GM21423 (cell line): ENCODE measurements around the gene KRTAP22-1.

Experiments
- ATAC-seq: cut with Tn5 transposase; IDR thresholded peaks from one replicate; pipeline ENCODE4 v1.9.1; 2021; ENCODE audit warnings: mild to moderate bottlenecking, moderate library complexity; ENCODE audit not compliant: unreplicated experiment

The KRTAP22-1 gene

DNA sequence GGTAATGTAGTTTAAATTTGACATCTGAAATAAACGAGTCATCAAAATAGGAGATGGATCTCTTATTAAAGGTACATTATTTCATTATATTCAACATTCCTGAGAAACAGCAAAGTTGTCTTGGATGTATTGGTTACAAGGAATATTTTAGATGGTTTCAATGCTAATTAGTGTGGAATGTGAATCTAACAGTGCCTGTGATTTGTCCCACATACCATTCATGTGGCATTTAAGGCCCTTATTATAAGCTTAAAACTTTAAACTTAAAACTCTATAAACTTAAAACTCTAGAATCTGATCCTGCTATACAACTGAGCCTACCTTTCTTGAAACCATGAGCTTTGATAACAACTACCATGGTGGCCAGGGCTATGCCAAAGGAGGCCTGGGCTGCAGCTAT lies at the start of gene KRTAP22-1:
KRTAP22-1 (plus strand) TSS at position 301 of the 400 bp plus-strand sequence.
- no peak for ATAC-seq

DNA sequence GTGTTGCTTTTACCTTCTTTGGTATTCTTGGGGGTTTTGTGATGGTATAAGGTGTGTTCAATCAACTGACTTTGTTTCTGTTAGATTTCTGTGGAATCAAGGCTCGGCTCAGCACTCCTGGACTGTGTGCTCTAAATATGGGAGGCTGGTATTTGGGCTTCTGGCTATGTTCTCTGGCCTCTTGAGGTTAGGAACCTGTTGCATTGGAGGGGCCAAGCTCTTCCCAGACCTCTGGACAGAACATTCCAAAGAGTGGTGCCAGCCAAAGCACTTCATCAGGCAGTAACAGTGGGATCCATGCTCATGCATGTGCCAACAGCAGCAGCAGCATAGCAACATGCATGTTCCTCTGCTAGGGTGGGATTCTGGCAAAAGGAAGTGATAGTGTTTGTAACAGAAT lies 48.1 kb upstream of the KRTAP22-1 start:
- no peak for ATAC-seq

GRCh38 chr21:30555095-30555494 lies 45.8 kb upstream of the KRTAP22-1 start:
- no peak for ATAC-seq

DNA sequence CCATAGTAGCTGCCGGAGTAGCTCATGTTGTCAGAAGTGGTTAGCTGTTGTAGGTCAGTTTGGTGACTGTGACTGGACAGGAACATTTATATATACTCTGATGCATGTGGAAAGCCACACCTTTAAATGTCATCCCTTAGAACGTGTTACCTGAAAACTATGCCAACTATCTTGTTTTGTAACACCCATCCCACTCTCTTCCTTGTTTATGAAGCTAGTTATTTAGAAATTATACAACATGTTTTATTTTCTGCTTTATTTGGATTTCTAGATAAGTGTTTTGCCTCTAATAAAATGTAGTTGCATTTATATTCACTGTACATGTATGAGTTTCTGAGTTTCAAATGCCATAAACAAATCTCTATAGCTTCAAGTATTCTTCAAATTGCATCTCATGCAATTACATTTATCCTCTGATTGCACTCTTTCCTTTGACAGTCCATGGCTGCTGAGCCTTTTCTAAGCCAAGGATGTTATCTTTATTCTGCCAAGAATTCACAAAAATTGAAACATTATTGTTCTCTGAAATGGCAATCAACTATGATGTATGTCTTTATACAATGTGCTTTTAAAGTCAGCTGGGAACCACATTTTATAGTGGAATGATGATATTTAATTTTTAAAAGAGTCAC lies 39.5 kb upstream of the KRTAP22-1 start, which contains the start of gene KRTAP19-7:
KRTAP19-7 (minus strand) TSS at position 51 of the 632 bp plus-strand sequence; CDS start at position 26, 25 bp downstream.
- ATAC-seq: no peak

GRCh38 chr21:30561957-30562356 lies 38.9 kb upstream of the KRTAP22-1 start:
- ATAC-seq: no peak

- no peak for ATAC-seq
Observed at GRCh38 chr21:30563072-30563471, 37.8 kb upstream of the KRTAP22-1 start.

- ATAC-seq: no peak
Observed at GRCh38 chr21:30563630-30564029, 37.3 kb upstream of the KRTAP22-1 start.

- ATAC-seq: no peak
Observed at GRCh38 chr21:30567617-30568016, 33.3 kb upstream of the KRTAP22-1 start.

DNA sequence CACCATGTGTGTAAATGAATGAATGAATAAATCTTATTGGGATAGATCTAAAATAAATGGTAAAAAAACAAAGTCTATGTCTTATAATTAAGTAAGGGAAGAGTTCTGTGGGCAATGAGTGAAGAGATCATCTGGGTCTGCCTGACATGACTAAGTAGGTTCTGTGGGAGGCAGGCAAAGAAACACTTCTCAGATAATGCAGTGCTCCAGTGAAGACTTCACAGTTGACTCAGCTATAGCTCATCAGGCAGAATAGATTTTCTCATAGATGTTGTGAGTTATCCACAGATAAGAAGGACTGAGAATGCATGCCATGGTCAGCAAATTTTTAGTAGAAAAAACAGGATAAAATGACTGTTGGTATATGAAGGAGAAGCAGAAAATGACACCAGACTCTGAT lies 23.1 kb upstream of the KRTAP22-1 start:
- ATAC-seq: no peak

DNA sequence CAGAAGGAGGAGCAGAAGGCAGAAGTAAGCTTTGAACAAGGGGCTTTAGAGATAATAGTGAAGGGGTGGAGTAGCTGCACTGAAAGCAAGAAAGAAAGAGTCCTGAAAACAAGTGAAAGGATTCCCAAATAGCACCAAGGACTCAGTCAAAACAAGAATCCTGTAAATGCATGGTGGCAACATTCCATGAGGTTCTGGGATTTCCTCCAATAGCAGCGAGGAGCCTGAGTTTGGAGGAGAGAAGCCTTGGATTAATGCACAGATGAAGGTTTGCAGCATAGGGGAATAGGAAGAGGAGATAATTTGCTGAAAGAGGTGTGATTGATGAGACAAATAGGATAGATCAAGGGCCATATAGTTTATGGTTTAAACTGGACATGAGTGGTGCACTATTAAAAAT lies 21.5 kb upstream of the KRTAP22-1 start:
- no peak for ATAC-seq

- ATAC-seq: no peak
Observed at GRCh38 chr21:30580132-30580531, 20.8 kb upstream of the KRTAP22-1 start.

- no peak for ATAC-seq
Observed at GRCh38 chr21:30582870-30583269, 18.0 kb upstream of the KRTAP22-1 start.

- ATAC-seq: no peak
Observed at GRCh38 chr21:30590297-30590696, 10.6 kb upstream of the KRTAP22-1 start, which contains the start of gene KRTAP22-2. TSS of gene KRTAP22-2 (minus strand) at chr21:30590397.

GRCh38 chr21:30592140-30592539 lies 8.7 kb upstream of the KRTAP22-1 start, which contains the start of gene KRTAP6-3:
TSS of gene KRTAP6-3 (plus strand) at chr21:30592440. CDS start at chr21:30592446, 6 bp downstream.
- ATAC-seq: no peak

- no peak for ATAC-seq
Observed at GRCh38 chr21:30598802-30599201, 2.1 kb upstream of the KRTAP22-1 start, which contains the start of gene KRTAP6-2. TSS of gene KRTAP6-2 (minus strand) at chr21:30598902. CDS start at chr21:30598874, 28 bp downstream.

DNA sequence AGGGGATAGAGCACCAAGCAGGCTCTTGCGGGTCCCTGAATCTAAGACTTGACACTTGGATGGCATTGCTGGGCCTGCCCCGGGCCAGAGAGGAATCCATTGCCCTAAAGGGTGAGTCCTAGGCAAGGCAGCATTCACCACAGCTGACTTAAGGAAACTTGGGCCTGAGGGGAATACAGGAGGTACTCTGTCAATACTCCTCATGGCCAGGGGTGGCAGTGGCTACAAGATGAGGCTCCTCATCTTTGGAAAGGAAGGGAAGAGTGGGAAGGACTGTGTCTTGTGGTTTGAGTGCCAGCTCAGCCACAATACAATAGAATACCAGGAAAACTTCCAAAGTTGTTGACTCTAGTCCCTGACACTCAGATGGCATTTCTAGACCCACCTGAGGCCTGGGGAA lies 5.1 kb downstream of the KRTAP22-1 start:
- no peak for ATAC-seq

DNA sequence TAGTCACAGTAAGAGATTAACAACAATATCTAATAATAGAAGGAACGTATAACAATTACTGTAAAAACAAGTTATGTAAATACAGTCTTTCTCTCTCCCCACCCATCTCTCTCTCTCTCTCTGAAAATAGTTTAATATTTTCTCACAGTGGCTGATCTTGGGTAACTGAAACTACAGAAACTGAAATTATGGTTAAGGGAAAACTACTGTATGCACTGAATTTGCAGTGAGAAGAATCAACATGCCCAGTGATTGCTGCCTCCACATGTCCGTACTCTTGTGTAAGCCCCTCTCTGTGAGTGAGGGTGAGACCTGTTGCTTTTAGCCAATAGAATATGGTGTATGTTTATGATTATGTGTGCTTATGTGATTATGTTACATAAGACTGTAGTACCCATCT lies 11.2 kb downstream of the KRTAP22-1 start:
- no peak for ATAC-seq

DNA sequence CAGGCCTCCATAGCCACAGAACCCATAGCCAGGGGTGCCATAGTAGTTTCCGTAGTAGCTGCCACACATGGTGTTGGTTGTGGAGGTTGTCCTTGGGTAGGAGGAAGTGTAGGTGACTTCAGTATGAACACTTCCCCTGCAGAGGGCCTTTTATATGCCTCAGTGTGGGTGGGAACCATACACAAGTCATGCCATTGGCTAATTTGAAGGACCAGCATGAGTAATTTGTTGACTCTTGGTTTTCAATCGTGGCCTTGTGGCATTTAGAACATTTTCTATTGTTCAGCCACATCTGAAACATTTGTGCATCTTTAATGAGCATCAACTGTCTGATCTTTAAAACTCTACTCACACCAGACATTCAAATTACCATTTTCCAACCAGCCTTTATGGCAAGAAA lies 12.9 kb downstream of the KRTAP22-1 start, which contains the start of gene KRTAP6-1:
KRTAP6-1 (minus strand) TSS at position 95 of the 400 bp plus-strand sequence; CDS start at position 69, 26 bp downstream.
- no peak for ATAC-seq

GRCh38 chr21:30615199-30615598 lies 14.3 kb downstream of the KRTAP22-1 start:
- no peak for ATAC-seq

GRCh38 chr21:30616125-30616524 lies 15.2 kb downstream of the KRTAP22-1 start, which contains the start of gene KRTAP20-1:
TSS of gene KRTAP20-1 (plus strand) at chr21:30616425. CDS start at chr21:30616455, 30 bp downstream.
- ATAC-seq: no peak

DNA sequence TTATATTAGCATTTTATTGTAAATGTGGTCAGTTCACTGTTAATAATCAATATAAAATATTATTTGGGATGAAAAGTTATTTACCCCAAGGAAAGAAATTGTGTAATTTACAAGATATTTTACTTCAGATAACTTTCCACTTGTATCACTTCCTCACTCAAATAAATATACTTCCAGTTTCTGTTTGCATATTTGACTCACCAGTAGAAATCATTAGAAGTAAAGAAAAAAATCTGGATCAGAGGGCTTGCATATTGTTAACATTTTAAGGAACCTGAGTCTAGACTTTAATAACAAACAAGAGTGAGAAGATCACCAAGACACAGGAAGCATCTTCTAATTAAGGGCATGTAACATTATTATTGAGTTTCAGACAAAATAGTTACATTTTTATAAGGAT lies 19.2 kb downstream of the KRTAP22-1 start:
- no peak for ATAC-seq

GRCh38 chr21:30620522-30620921 lies 19.6 kb downstream of the KRTAP22-1 start, which contains the start of gene KRTAP20-4:
TSS of gene KRTAP20-4 (plus strand) at chr21:30620627.
- ATAC-seq: no peak
